Stimulated activated CD4-positive, alpha-beta T cell treated with anti-CD3 and anti-CD28 coated beads, Interleukin-1b, Interleukin-23, amount 100 ng/mL, for 1 hour (primary cell): ENCODE data around the gene CTAGE9.

ENCODE experiments used
- DNase-seq, 2 donors: peaks; one replicate each; pipeline ENCODE4 v3.0.0-alpha.2; 2020; ENCODE audit warnings: low read depth in 2 of 2

The CTAGE9 gene

DNA sequence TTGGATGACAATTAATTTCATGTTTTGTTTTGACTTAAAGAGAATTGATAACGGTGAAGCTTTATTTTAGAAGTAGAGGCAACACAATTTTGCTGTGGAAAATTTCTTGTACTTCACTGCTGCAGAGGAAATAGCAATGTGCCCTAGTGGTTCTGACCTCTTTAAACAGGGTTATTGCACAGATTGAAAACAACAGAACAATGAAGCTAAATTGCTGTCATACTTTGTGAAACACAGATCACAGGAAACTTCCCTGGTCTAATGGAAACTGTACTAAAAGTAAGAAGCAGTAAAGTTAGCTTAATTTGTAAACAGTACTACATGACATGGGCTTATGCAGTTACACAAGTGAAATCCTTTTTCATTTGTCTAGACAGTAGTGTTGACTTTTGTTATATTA, 40.9 kb downstream of the CTAGE9 start:
- DNase-seq, result no peak

- DNase-seq, result no peak
These were observed 47.1 kb downstream of the CTAGE9 start for GRCh38 chr6:131663578-131664165.

DNA sequence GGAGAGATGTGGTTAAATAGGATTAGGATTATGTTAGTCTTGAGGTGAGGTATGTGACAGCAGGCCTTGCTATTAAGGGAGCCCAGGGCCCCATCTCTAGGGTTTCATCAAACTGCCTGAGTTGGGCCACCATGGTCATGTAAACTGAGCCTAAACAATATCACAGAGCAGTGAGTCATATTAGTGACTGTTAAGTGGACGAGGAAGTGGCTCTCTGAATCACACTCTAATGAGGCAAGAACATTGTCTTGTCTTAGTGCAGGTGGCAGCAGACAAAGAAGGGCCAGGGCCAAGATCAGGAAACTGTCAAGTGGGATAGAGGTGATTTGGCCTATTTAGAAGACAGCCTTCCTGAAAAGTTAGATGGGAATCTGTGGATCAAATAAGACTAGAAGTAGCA, 50.6 kb downstream of the CTAGE9 start:
- no peak for DNase-seq
